HG03565 (cell line): Measurements from ENCODE around the gene PLCB2.

Source experiments
- ATAC-seq: cut with Tn5 transposase; IDR thresholded peaks from one replicate; pipeline ENCODE4 v1.9.1; 2021; ENCODE audit warnings: mild to moderate bottlenecking, moderate library complexity; ENCODE audit not compliant: unreplicated experiment

The PLCB2 gene

GRCh38 chr15:40306371-40306770 is 1.4 kb downstream of the PLCB2 start:
- ATAC-seq, result no peak

- ATAC-seq, result no peak
Observed at GRCh38 chr15:40305281-40305680, 2.5 kb downstream of the PLCB2 start.

GRCh38 chr15:40303576-40303975 is 4.2 kb downstream of the PLCB2 start:
- no peak for ATAC-seq

- no peak for ATAC-seq
Observed at GRCh38 chr15:40302981-40303380, 4.8 kb downstream of the PLCB2 start.

GRCh38 chr15:40302288-40302886 is 5.3 kb downstream of the PLCB2 start:
- ATAC-seq, result no peak

GRCh38 chr15:40301467-40302179 is 6.1 kb downstream of the PLCB2 start:
- ATAC-seq, result no peak

- no peak for ATAC-seq
Observed at GRCh38 chr15:40300771-40301170, 7.0 kb downstream of the PLCB2 start.

- ATAC-seq, result no peak
Observed at GRCh38 chr15:40300367-40300766, 7.4 kb downstream of the PLCB2 start.

- ATAC-seq, result no peak
Observed at GRCh38 chr15:40298216-40298935, 9.4 kb downstream of the PLCB2 start.

- no peak for ATAC-seq
Observed at GRCh38 chr15:40297356-40297755, 10.4 kb downstream of the PLCB2 start.

- no peak for ATAC-seq
Observed at GRCh38 chr15:40296561-40297230, 11.0 kb downstream of the PLCB2 start.

- no peak for ATAC-seq
Observed at GRCh38 chr15:40295877-40296560, 11.7 kb downstream of the PLCB2 start.

GRCh38 chr15:40295297-40295696 is 12.4 kb downstream of the PLCB2 start:
- no peak for ATAC-seq

GRCh38 chr15:40293905-40294895 is 13.5 kb downstream of the PLCB2 start:
- no peak for ATAC-seq

GRCh38 chr15:40293006-40293405 is 14.7 kb downstream of the PLCB2 start:
- ATAC-seq, result no peak

GRCh38 chr15:40292246-40292645 is 15.5 kb downstream of the PLCB2 start:
- ATAC-seq, result no peak

- no peak for ATAC-seq
Observed at GRCh38 chr15:40290918-40291574, 16.7 kb downstream of the PLCB2 start.

GRCh38 chr15:40290545-40290917 is 17.2 kb downstream of the PLCB2 start:
- no peak for ATAC-seq

GRCh38 chr15:40289140-40289775 is 18.5 kb downstream of the PLCB2 start:
- no peak for ATAC-seq
